HG03045 (cell line): ENCODE data around the gene LMBR1.
A peak's percentile ranks its signal among the peaks of the same experiment; 100 is the strongest.
"Not testable (repeated sequence)": the region's sequence is repeated elsewhere in the genome, so short reads cannot be mapped to it uniquely, and the experiment has no call there.

Source experiments
- ATAC-seq: cut with Tn5 transposase; IDR thresholded peaks from one replicate; pipeline ENCODE4 v1.9.1; 2021; ENCODE audit warnings: mild to moderate bottlenecking, moderate library complexity; ENCODE audit not compliant: unreplicated experiment

The LMBR1 gene

GRCh38 chr7:156892821-156893706 lies at the start of gene LMBR1:
Gene LMBR1 (minus strand): TSS chr7:156893183. CDS start chr7:156892993, 190 bp downstream.
- ATAC-seq: peak; percentile 84

GRCh38 chr7:156942708-156943090 lies 49.7 kb upstream of the LMBR1 start:
- no peak for ATAC-seq

- no peak for ATAC-seq
Observed at GRCh38 chr7:156941393-156942182, 48.6 kb upstream of the LMBR1 start.

GRCh38 chr7:156940421-156941122 lies 47.6 kb upstream of the LMBR1 start:
- ATAC-seq: no peak

GRCh38 chr7:156936766-156937165 lies 43.8 kb upstream of the LMBR1 start:
- not testable (repeated sequence) for ATAC-seq

- ATAC-seq: no peak
Observed at GRCh38 chr7:156935250-156935649, 42.3 kb upstream of the LMBR1 start.

GRCh38 chr7:156932006-156932405 lies 39.0 kb upstream of the LMBR1 start:
- ATAC-seq: no peak

GRCh38 chr7:156929789-156930539 lies 37.0 kb upstream of the LMBR1 start:
- ATAC-seq: no peak

- no peak for ATAC-seq
Observed at GRCh38 chr7:156928406-156928747, 35.4 kb upstream of the LMBR1 start.

- ATAC-seq: no peak
Observed at GRCh38 chr7:156927571-156928405, 34.8 kb upstream of the LMBR1 start.

- not testable (repeated sequence) for ATAC-seq
Observed at GRCh38 chr7:156925821-156926220, 32.8 kb upstream of the LMBR1 start.

- not testable (repeated sequence) for ATAC-seq
Observed at GRCh38 chr7:156922304-156922703, 29.3 kb upstream of the LMBR1 start.

- ATAC-seq: not testable (repeated sequence)
Observed at GRCh38 chr7:156920487-156921373, 27.7 kb upstream of the LMBR1 start.

- no peak for ATAC-seq
Observed at GRCh38 chr7:156920076-156920475, 27.1 kb upstream of the LMBR1 start.

GRCh38 chr7:156919132-156919713 lies 26.2 kb upstream of the LMBR1 start:
- no peak for ATAC-seq

- ATAC-seq: no peak
Observed at GRCh38 chr7:156918635-156919034, 25.7 kb upstream of the LMBR1 start.

- ATAC-seq: not testable (repeated sequence)
Observed at GRCh38 chr7:156909574-156910252, 16.7 kb upstream of the LMBR1 start.

GRCh38 chr7:156907656-156908055 lies 14.7 kb upstream of the LMBR1 start:
- no peak for ATAC-seq
